HT-29 (cell line): ENCODE data around the gene ELOVL5. TPM values are rescaled to one million over a fixed set of nuclear protein-coding genes. Genes with fewer than 3 reads are reported as not detected.
"Not testable (repeated sequence)": the region's sequence is repeated elsewhere in the genome, so short reads cannot be mapped to it uniquely, and the experiment has no call there.

ENCODE experiments used
- DNase-seq: peaks from one replicate; pipeline ENCODE4 v3.0.0-alpha.2; 2015; ENCODE audit warnings: low spot score
- total RNA-seq: library from RNA; depleted of rRNA; stranded (reverse); fragments of >200 nt; shearing (Covaris generic); gene quantifications from 2 replicates; pipeline ENCODE4 v1.2.3, GENCODE V29; 2014; rRNA removed

Gene ELOVL5
- not detected in 2 replicates for total RNA-seq

GRCh38 chr6:53348371-53349208 lies at the start of gene ELOVL5:
Gene ELOVL5 (minus strand): TSS chr6:53348950. CDS start chr6:53295699, 53,251 bp downstream.
- no peak for DNase-seq

GRCh38 chr6:53397283-53397682 lies 48.5 kb upstream of the ELOVL5 start:
- DNase-seq = no peak

- no peak for DNase-seq
These were observed 47.2 kb upstream of the ELOVL5 start for GRCh38 chr6:53395986-53396385.

- no peak for DNase-seq
These were observed 46.0 kb upstream of the ELOVL5 start for GRCh38 chr6:53394704-53395103.

DNA sequence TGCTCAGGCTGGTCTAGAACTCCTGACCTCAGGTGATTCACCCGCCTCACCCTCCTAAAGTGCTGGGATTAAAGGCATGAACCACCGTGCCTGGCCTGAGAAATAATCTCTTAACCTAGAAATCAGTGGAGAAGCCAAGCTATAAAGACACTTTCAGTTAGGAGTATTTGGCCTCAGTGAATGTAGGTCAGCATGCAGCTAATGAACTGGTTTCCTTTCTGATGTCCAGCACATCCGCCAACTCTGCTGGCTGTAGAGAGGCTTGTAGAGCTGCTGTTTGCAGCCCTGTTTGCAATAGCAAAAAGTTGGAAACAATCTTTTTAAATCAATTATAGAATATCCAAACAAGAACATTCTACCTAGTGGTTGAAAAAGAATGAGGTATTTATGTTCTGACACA lies 42.4 kb upstream of the ELOVL5 start:
- DNase-seq = no peak

- no peak for DNase-seq
These were observed 41.3 kb upstream of the ELOVL5 start for GRCh38 chr6:53390010-53390409.

GRCh38 chr6:53388615-53389014 lies 39.9 kb upstream of the ELOVL5 start:
- not testable (repeated sequence) for DNase-seq

DNA sequence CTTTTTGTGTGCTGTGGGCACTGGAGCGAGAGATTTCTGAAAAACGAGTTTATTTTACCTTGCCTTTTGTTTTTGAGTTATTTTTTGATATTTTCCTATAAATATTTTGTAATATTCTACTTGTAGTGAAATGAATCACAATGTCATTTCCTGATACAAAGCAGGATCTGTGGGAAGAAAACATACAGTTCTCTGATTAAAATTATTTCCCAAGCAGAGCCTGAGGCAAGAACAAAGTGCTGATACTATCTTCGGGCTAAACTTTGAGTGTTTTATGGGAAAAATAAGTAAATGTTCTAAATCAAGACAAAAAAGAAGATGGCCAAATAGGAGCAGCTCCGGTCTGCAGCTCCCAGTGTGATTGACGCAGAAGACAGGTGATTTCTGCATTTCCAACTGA lies 33.7 kb upstream of the ELOVL5 start:
- no peak for DNase-seq

- no peak for DNase-seq
These were observed 29.5 kb upstream of the ELOVL5 start for GRCh38 chr6:53378208-53378607.

- no peak for DNase-seq
These were observed 29.0 kb upstream of the ELOVL5 start for GRCh38 chr6:53377793-53378192.

GRCh38 chr6:53377289-53377688 lies 28.5 kb upstream of the ELOVL5 start:
- no peak for DNase-seq

DNA sequence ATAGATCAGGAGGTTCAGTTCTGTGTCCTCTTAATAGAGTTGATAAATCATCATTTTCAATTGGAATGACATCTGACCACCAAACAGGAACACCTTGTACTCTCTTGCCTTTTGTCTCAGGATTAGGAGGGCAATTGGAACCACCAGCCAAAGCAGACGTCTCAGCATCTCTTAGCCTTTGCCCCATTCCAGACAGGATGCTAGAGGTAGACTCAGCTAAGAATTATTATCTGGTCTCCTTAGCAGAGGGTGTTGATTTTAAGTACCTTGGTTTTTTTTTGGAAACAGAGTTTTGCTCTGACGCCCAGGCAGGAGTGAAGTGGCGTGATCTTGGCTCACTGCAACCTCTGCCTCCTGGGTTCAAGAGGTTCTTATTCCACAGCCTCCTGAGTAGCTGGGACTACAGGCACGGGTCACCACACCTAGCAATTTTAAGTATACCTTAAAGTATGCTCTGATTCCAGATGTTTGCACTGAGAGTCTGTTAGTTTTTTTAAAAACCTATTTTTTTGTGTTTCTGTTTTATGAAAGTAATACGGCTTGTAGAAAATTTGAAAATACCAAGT lies 28.0 kb upstream of the ELOVL5 start:
- no peak for DNase-seq

- DNase-seq = no peak
These were observed 27.1 kb upstream of the ELOVL5 start for GRCh38 chr6:53375847-53376246.

DNA sequence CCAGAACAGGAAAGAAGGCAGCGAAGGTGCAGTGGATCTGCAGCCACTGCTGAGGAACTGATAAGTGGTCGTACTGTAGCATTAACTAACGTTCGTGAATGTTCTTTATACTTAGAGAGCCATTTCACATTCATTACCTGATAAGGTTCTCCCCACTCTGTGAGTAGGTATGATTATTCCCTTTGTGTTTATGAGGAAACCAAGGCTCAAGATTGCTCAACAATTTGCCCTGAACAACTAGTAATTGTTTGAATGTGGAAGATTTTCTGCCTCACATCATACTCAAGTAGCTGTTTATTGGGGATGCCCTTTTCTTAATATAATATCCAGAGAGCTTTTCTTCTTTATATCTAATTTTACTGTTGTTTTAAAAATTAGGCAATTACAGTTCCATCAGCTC lies 24.9 kb upstream of the ELOVL5 start:
- DNase-seq = no peak

GRCh38 chr6:53369876-53370515 lies 21.2 kb upstream of the ELOVL5 start:
- DNase-seq = no peak

DNA sequence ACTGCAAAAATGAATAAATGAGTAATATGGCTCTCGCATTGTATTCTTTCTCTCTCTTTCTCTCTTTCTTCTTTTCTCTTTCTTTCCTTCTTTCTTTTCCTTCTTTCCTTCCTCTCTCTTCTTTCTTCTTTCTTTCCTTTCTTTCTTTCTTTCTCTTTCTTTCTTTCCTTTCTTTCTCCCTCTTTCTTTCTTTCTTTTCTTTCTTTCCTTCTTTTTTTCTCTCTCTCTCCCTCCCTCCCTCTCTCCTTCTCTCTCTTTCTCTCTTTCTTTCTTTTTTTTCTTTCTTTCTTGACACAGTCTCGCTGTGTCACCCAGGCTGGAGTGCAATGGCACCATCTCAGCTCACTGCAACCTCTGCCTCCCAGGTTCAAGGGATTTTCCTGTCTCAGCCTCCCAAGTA lies 20.3 kb upstream of the ELOVL5 start:
- no peak for DNase-seq

DNA sequence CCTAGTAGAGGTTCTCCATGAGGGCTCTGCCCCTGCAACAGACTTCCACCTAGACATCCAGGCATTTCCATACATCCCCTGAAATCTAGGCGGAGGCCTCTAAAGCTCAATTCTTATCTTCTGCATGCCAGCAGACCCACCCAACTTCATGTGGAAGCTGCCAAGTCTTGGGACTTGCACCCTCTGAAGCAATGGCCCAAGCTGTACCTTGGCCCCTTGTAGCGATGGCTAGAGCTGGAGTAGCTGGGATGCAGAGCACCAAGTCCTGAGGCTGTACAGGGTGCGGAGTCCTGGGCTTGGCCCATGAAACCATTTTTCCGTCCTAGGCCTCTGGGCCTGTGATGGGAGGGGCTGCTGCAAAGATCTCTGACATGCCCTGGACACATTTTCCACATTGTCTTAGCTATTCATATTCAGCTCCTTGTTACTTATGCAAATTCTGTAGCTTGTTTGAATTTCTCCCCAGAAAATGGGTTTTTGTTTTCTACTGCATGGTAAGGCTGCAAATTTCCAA lies 17.4 kb upstream of the ELOVL5 start:
- no peak for DNase-seq

DNA sequence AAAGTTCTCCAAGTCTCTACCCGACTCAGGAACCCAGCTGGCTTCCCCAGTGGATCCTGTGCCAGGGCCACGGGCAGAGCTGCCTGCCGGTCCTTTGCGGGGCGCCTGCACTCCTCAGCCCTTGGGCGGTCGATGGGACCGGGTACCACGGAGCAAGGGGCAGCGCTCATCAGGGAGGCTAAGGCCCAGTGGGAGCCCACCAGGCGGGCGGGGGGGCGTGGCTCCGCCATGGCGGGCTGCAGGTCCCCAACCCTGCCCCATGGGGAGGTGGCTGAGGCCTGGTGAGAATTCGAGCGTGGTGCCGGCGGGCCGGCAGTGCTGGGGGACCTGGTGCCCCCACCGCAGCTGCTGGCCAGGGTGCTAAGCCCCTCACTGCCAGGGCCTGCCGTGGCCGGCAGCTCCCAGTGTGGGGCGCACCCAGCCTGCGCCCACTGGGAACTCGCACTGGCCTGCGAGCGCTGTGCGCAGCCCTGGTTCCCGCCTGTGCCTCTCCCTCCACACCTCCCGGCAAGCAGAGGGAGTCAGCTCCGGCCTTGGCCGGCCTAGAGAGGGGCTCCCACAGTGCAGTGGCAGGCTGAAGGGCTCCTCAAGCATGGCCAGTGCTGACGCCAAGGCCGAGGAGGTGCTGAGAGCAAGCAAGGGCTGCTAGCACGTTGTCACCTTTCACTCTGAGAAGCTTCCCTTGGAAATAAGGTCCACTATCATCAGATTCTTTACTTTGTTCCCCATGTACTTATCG lies 14.8 kb upstream of the ELOVL5 start:
- no peak for DNase-seq

- DNase-seq = no peak
These were observed 12.8 kb upstream of the ELOVL5 start for GRCh38 chr6:53361549-53362031.

GRCh38 chr6:53360093-53360912 lies 11.6 kb upstream of the ELOVL5 start:
- DNase-seq = no peak

- DNase-seq = no peak
These were observed 11.0 kb upstream of the ELOVL5 start for GRCh38 chr6:53359843-53360092.
